SK-N-SH treated with all-trans-retinoic acid at 6 μM for 48 hours (cell line): ENCODE data around the gene TMEM178B.

ENCODE experiments used
- ATAC-seq: fragments of 200-7000 bp; cut with Tn5 transposase; 3 replicates; pipeline ENCODE4 v1.9.1; 2020; ENCODE audit warnings: mild to moderate bottlenecking, moderate library complexity
- ARNTL ChIP-seq: fragments of 450-650 bp; formaldehyde crosslinking; IDR thresholded peaks from 2 replicates; pipeline ENCODE4 v1.5.0; 2020; ENCODE audit warnings: low read depth, mild to moderate bottlenecking, moderate library complexity, borderline replicate concordance
- BACH2 ChIP-seq: fragments of 250-450 bp; sonication (Bioruptor Pico); IDR thresholded peaks from 2 replicates; pipeline ENCODE4 v1.9.0; 2021; ENCODE audit warnings: mild to moderate bottlenecking, borderline replicate concordance
- CSRNP3 ChIP-seq: fragments of 250-450 bp; sonication (Bioruptor Pico); IDR thresholded peaks from 2 replicates; pipeline ENCODE4 v1.5.1; 2021; ENCODE audit warnings: mild to moderate bottlenecking, moderate library complexity
- GLIS3 ChIP-seq: fragments of 250-450 bp; sonication (Bioruptor Pico); IDR thresholded peaks from 2 replicates; pipeline ENCODE4 v1.5.0; 2020; ENCODE audit warnings: mild to moderate bottlenecking, moderate library complexity
- ISL1 ChIP-seq: fragments of 250-450 bp; sonication (Bioruptor Pico); IDR thresholded peaks from 2 replicates; pipeline ENCODE4 v2.1.2; 2022; ENCODE audit warnings: mild to moderate bottlenecking, moderate library complexity
- OSR1 ChIP-seq: fragments of 250-450 bp; sonication (Bioruptor Pico); IDR thresholded peaks from 2 replicates; pipeline ENCODE4 v1.8.0; 2022; ENCODE audit warnings: moderate library complexity, mild to moderate bottlenecking, inconsistent platforms
- PPARA ChIP-seq: fragments of 250-450 bp; sonication (Bioruptor Pico); IDR thresholded peaks from 2 replicates; pipeline ENCODE4 v1.5.0; 2020; ENCODE audit warnings: mild to moderate bottlenecking, borderline replicate concordance
- RARB ChIP-seq: fragments of 250-450 bp; sonication (Bioruptor Pico); IDR thresholded peaks from 2 replicates; pipeline ENCODE4 v1.8.0; 2021; ENCODE audit warnings: mild to moderate bottlenecking, moderate library complexity
- SNAI2 ChIP-seq: fragments of 250-450 bp; sonication (Bioruptor Pico); IDR thresholded peaks from 2 replicates; pipeline ENCODE4 v1.5.0; 2020; ENCODE audit warnings: mild to moderate bottlenecking, moderate library complexity
- TCF4 ChIP-seq: fragments of 250-450 bp; sonication (Bioruptor Pico); IDR thresholded peaks from 2 replicates; pipeline ENCODE4 v1.8.0; 2021; ENCODE audit warnings: mild to moderate bottlenecking, moderate library complexity, borderline replicate concordance
- TOX ChIP-seq: fragments of 250-450 bp; sonication (Bioruptor Pico); IDR thresholded peaks from 2 replicates; pipeline ENCODE4 v1.8.0; 2021; ENCODE audit warnings: mild to moderate bottlenecking, moderate library complexity, borderline replicate concordance
- TSHZ2 ChIP-seq: fragments of 250-450 bp; sonication (Bioruptor Pico); IDR thresholded peaks from 2 replicates; pipeline ENCODE4 v1.5.0; 2020; ENCODE audit warnings: mild to moderate bottlenecking, moderate library complexity
- ZC3H10 ChIP-seq: fragments of 250-450 bp; sonication (Bioruptor Pico); IDR thresholded peaks from 2 replicates; pipeline ENCODE4 v1.5.1; 2021; ENCODE audit warnings: mild to moderate bottlenecking, moderate library complexity
- ZFP3 ChIP-seq: fragments of 250-450 bp; sonication (Bioruptor Pico); IDR thresholded peaks from 2 replicates; pipeline ENCODE4 v1.5.0; 2020; ENCODE audit warnings: mild to moderate bottlenecking, moderate library complexity
- ZFP30 ChIP-seq: fragments of 450-650 bp; formaldehyde crosslinking; IDR thresholded peaks from 2 replicates; pipeline ENCODE4 v1.5.0; 2022; ENCODE audit warnings: mild to moderate bottlenecking, moderate library complexity
- ZNF565 ChIP-seq: fragments of 450-650 bp; formaldehyde crosslinking; conservative IDR thresholded peaks from 2 replicates; pipeline ENCODE4 v1.5.0; 2020; ENCODE audit warnings: low read depth, mild to moderate bottlenecking, moderate library complexity
- ZNF70 ChIP-seq: fragments of 450-650 bp; formaldehyde crosslinking; IDR thresholded peaks from 2 replicates; pipeline ENCODE4 v1.5.0; 2020; ENCODE audit warnings: mild to moderate bottlenecking, moderate library complexity
- ZNF8 ChIP-seq: fragments of 450-650 bp; formaldehyde crosslinking; IDR thresholded peaks from 2 replicates; pipeline ENCODE4 v1.5.0; 2020; ENCODE audit warnings: mild to moderate bottlenecking, moderate library complexity
- TF ChIP-seq, protein P1 (sequence below): fragments of 250-450 bp; sonication (Bioruptor Pico); IDR thresholded peaks from 2 replicates; pipeline ENCODE4 v1.8.0; 2021; ENCODE audit warnings: low read depth, mild to moderate bottlenecking, moderate library complexity, borderline replicate concordance
- TF ChIP-seq, protein P2 (sequence below): fragments of 250-450 bp; sonication (Bioruptor Pico); IDR thresholded peaks from 2 replicates; pipeline ENCODE4 v1.5.1; 2020; ENCODE audit warnings: low read depth, mild to moderate bottlenecking, moderate library complexity

TMEM178B gene

DNA sequence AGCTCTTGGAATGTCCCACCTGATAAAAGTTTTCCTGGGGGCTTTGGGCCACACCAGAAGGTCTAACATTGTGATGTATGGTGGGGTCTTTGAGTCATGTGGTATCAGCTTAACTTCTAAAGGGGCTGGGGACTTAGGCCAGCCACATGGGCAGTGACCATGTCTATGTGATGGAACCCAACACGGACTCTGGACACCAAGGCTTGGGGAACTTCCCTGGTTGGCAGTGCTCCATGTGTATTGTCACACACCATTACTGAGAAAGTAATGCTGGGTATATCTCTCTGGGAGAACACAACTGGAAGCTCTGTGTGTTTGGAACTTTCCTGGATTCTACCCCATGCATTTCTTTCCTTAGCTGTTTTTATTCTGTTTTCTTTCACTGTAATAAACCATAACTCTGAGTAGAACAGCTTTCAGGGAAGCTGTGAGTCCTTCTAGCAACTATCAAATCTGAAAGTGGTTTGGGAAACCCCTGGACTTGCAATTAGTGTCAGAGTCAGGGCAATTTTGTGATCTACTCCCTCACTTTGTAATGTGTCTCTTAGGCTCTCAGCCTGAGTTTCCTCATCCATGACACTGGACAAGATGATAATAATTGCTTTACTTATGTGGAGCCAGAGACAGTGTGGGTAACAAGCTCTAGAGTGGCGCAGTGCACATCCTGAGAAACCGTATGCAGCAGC, 448.9 kb downstream of the TMEM178B start:
- ATAC-seq = no peak
- TF ChIP-seq SNAI2 (no peak), CSRNP3 (no peak), GLIS3 (CRISPR knock-in tag) (no peak), TSHZ2 (no peak), TOX (no peak), ISL1 (CRISPR knock-in tag) (no peak), BACH2 (CRISPR knock-in tag) (no peak), PPARA (CRISPR knock-in tag) (no peak), TCF4 (CRISPR knock-in tag) (no peak), RARB (CRISPR knock-in tag) (no peak), ZFP3 (CRISPR knock-in tag) (no peak), ZNF70 (no peak), ARNTL (CRISPR knock-in tag) (no peak), ZFP30 (CRISPR knock-in tag) (no peak), ZC3H10 (CRISPR knock-in tag) (no peak), ZNF565 (no peak), OSR1 (CRISPR knock-in tag) (no peak)
- TF ChIP-seq, protein P1, sequence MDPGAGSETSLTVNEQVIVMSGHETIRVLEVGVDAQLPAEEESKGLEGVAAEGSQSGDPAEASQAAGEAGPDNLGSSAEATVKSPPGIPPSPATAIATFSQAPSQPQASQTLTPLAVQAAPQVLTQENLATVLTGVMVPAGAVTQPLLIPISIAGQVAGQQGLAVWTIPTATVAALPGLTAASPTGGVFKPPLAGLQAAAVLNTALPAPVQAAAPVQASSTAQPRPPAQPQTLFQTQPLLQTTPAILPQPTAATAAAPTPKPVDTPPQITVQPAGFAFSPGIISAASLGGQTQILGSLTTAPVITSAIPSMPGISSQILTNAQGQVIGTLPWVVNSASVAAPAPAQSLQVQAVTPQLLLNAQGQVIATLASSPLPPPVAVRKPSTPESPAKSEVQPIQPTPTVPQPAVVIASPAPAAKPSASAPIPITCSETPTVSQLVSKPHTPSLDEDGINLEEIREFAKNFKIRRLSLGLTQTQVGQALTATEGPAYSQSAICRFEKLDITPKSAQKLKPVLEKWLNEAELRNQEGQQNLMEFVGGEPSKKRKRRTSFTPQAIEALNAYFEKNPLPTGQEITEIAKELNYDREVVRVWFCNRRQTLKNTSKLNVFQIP = no peak
- TF ChIP-seq, protein P2, sequence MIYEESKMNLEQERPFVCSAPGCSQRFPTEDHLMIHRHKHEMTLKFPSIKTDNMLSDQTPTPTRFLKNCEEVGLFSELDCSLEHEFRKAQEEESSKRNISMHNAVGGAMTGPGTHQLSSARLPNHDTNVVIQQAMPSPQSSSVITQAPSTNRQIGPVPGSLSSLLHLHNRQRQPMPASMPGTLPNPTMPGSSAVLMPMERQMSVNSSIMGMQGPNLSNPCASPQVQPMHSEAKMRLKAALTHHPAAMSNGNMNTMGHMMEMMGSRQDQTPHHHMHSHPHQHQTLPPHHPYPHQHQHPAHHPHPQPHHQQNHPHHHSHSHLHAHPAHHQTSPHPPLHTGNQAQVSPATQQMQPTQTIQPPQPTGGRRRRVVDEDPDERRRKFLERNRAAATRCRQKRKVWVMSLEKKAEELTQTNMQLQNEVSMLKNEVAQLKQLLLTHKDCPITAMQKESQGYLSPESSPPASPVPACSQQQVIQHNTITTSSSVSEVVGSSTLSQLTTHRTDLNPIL (CRISPR knock-in tag) = no peak
- TF ChIP-seq, all 23 proteins: peak for 0

DNA sequence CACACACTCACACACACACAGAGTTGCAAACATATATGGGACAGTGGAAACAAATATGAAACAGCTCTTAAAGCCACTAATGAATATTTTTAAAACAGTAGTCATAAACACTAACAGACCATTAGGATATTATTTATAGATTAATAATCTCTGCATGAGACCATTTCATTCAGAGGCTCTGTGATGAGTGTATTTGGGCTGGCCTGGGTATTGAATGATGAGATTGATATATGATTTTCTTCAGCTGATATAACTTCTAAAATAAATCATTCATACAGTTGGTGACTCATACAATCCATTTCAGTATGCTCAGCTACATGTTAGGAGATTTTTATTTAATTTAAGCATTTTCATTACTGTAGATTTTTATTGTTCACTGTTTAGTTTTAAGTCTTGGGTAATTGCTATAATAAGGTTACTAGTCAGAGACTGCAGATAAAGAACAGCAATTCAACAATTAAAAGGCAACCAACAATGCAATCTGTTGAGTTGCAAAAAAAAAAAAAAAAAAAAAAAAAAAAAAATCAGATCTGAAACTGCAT, 452.2 kb downstream of the TMEM178B start:
- no peak; the same call in 2 of the 3 replicates for ATAC-seq
- TF ChIP-seq TOX (no peak), ISL1 (CRISPR knock-in tag) (peak; percentile 87), TCF4 (CRISPR knock-in tag) (peak; percentile 68), OSR1 (CRISPR knock-in tag) (no peak)
- TF ChIP-seq, protein P2 (CRISPR knock-in tag) = no peak

- TF ChIP-seq ZNF8 (CRISPR knock-in tag) = no peak
- TF ChIP-seq TSHZ2 = no peak
- no peak for TF ChIP-seq GLIS3 (CRISPR knock-in tag)
- no peak for TF ChIP-seq ZNF70
- no peak for TF ChIP-seq PPARA (CRISPR knock-in tag)
- no peak for TF ChIP-seq ZFP3 (CRISPR knock-in tag)
- TF ChIP-seq BACH2 (CRISPR knock-in tag) = no peak
- TF ChIP-seq ARNTL (CRISPR knock-in tag) = no peak
- TF ChIP-seq RARB (CRISPR knock-in tag) = no peak
- TF ChIP-seq, all 23 proteins: peak for 0
- ATAC-seq = no peak
These were observed 453.2 kb downstream of the TMEM178B start for GRCh38 chr7:141527076-141527475.
